ENCODE measurements around the gene LILRA5.
"Not testable (repeated sequence)": the region's sequence is repeated elsewhere in the genome, so short reads cannot be mapped to it uniquely, and the experiment has no call there.

LILRA5 gene

DNA sequence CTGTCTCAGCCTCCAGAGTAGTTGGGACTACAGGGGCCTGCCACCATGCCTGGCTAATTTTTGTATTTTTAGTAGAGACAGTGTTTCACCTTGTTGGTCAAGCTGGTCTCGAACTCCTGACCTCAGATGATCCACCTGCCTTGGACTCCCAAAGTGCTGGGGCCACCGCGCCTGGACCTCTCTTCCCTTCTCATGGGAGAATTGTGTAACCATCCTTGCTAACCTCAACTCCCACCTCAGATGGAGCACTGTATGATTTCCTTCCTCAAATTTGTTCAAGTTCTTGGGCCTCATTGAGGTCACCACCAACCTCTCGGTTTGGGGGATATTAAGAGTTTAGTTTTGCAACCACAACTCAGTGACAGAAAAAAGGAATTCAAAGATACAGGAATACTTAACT, 10.7 kb downstream of the LILRA5 start:
- DNase-seq (ENCODE audit: low read depth in 2 of 2), result no peak

DNA sequence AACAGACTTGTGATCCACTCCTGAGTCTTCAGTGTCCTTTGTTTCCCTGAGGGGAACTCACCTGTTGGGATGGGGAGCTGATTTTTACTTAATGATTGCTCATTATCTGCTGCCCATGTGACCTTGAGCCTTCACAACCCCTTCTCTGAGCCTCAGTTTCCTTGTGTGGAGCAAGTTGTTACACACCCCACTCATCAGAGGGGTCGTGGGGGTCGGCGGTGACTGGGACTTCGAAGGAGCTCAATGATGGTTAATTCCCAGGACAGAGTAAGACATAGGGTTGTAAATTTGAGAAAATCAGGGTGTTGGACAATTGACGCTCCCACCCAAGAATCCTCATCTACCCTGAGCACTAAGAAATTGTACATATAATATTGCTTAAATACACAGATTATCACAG, 13.5 kb downstream of the LILRA5 start:
- DNase-seq (ENCODE audit: low read depth in 2 of 2), result no peak

DNA sequence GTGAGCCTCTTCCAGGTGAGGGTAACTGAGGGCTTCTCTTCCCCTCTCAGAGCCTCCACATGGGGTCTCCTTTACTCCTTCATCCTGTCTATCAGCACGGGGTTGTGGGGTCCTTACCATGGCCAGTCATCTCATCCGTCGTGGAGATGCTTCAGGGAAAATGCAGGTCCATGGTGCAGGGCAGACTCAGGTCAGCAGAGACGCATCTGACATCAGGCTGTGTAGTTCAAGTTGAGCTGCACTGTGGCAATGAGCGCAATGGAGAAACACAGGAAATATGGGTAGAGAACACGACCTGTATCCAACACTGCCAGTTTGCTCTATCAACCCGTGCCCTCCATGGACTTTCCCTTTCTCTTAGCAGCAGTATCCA, 13.9 kb downstream of the LILRA5 start:
- DNase-seq (ENCODE audit: low read depth in 2 of 2), result no peak

GRCh38 chr19:54298357-54299125, 14.4 kb downstream of the LILRA5 start:
- no peak for DNase-seq (ENCODE audit: low read depth in 2 of 2)

- DNase-seq (ENCODE audit: low read depth in 2 of 2), result no peak
Measured at GRCh38 chr19:54297759-54298305, 15.1 kb downstream of the LILRA5 start.

GRCh38 chr19:54294539-54294938, 18.4 kb downstream of the LILRA5 start:
- DNase-seq (ENCODE audit: low read depth in 2 of 2), result no peak

DNA sequence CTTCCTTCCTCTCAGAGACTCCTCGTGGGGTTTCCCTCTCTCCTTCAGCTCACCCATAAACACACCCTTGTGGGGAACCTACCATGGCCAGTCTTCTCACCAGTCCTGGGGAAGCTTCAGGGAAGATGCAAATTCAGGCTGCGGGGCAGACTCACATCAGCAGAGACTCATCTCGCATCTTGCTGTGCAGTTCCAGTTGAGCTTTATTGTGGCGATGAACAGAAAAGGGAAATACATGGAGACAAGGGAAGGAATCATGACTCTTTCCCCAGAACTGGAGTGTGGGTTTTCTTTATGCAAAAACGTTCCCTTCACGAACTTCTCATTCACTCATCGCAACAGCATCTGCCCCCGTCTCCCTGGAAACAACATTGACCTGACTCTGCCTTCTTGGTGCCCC, 23.8 kb downstream of the LILRA5 start:
- DNase-seq (ENCODE audit: low read depth in 2 of 2), result not testable (repeated sequence)

GRCh38 chr19:54287456-54287855, 25.5 kb downstream of the LILRA5 start:
- DNase-seq (ENCODE audit: low read depth in 2 of 2), result no peak

DNA sequence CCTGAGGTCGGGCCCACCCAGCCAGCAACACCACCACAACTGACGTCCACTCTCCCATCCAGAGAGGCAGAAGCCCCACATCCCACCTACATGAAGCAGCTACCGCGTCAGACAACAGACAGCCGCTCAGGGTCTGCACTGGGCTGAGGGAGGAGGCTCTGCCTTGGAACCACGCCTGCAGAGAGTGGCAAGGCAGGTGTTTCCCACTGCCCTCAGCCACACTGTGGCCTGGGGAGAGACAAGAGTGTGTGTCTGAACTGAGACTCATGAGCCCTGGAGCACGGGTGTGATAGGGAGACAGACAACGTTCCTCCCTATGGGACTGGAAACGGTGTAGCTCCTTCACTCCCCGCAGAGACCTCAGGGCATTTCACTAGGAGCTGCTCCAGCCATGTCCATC, 26.7 kb downstream of the LILRA5 start:
- not testable (repeated sequence) for DNase-seq (ENCODE audit: low read depth in 2 of 2)

GRCh38 chr19:54285427-54286056, 27.4 kb downstream of the LILRA5 start:
- not testable (repeated sequence) for DNase-seq (ENCODE audit: low read depth in 2 of 2)

DNA sequence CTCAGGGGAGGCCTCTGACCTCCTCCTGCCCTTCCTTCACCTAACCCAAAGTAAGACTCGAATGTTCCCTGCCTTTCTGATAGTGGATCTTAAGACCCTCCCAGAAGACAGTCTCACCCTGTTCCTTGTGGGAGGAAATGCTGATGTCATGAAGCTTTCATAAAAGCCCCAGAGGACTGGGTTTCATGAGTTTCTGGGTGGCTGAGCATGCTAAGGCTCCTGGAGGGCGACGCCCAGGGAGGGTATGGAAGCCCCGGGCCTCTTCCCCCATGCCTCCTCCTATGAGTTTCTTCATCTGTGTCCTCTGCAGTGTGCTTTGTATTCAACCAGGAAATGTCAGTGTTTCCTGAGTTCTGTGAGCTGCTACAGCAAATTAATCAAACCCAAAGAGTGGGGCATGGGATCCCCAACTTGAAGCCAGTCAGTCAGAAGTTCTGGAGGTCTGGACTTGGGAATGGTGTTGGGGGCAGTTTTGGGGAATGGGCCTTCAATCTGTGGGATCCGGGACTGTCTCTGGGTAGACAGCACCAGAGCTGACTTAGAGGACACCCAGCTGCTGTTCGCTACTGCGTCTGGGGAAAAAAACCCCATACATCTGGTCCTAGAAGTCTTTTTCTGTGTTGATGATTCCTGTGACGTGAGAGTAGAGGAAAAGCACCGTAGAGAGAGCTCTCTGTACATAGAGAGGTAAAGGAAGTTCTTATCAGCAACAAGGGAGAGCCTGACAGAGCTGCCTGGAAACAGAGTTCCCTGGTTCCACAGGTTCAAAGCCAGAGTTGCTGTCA, 30.1 kb downstream of the LILRA5 start:
- DNase-seq (ENCODE audit: low read depth in 2 of 2), result no peak

DNA sequence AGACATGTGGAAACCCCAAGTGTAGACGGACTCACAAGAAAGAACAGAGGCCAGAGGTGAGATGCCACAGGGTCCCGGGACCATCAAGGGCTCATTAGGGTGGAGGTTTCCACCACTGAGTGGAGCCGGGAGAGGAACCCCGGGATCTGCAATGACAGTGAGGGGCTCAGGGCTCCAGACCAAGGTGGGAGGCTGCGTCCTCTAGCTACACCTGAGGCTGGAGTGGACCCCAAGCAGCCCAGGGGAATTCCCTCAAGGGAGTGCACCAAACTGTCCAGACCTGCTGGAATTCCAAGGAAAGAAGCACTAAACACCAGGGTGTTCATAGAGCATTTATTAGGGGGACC, 31.3 kb downstream of the LILRA5 start:
- DNase-seq (ENCODE audit: low read depth in 2 of 2), result not testable (repeated sequence)

DNA sequence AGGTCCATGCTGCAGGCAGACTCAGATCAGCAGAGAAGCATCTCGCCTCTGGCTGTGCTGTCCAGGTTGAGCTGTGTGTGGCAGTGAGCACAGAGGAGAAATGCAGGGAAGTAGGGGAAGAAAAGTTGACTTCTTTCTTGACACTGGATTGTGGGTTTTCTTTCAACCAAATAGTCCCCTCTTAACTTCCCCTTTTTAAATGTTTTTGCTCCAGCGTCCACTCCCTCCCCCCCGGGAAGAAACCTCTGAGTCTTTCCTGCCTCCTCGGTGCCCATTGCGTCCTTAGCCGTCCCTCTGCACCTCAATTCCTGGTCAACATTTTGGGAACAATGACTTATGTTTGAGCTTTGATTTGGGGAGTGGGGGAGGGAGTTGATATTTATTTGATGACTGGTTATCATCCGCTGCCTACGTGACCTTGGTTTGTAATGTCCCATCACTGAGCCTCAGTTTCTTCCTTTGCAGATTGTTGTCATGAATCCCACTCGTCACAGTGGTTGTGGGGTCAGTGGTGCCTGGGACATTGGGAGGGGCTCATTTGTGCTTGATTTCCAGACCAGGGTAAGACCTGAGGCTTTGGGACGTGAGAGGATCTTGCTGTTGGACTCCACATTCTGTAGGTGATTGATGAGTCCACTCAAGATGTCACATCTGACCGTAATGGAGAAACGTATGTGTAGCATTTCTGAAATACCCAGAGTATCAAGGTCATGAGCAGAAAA, 31.8 kb downstream of the LILRA5 start, which contains the start of gene LILRB2:
Gene LILRB2 (minus strand): TSS at position 104 of the 722 bp plus-strand sequence. CDS start 614 bp downstream, outside the sequence.
- DNase-seq (ENCODE audit: low read depth in 2 of 2), result no peak

GRCh38 chr19:54280441-54280840, 32.5 kb downstream of the LILRA5 start:
- DNase-seq (ENCODE audit: low read depth in 2 of 2), result not testable (repeated sequence)

DNA sequence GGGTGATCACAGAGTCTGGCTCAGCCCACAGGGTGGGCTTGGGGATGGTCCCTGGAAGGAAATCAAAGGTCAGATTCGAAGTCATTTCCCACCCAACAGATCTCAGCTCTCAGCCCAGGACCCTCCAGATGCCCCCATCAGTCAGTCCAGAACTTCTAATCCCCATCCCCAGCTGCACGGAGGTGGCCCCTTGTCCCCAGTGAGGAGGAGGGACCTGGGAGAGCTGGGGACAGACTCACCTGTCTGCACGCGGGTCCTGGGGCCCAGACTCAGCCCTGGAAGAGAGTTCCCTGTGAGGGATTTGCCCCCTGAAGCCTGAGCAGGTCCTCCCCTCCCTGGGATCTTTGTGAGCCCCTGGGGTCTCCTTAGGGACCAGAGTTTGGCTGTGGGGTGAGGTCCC, 32.9 kb downstream of the LILRA5 start:
- not testable (repeated sequence) for DNase-seq (ENCODE audit: low read depth in 2 of 2)

- DNase-seq (ENCODE audit: low read depth in 2 of 2), result no peak
Measured at GRCh38 chr19:54279406-54279962, 33.5 kb downstream of the LILRA5 start.

- not testable (repeated sequence) for DNase-seq (ENCODE audit: low read depth in 2 of 2)
Measured at GRCh38 chr19:54278571-54279195, 34.3 kb downstream of the LILRA5 start.

- DNase-seq (ENCODE audit: low read depth in 2 of 2), result not testable (repeated sequence)
Measured at GRCh38 chr19:54278056-54278455, 34.9 kb downstream of the LILRA5 start.

- not testable (repeated sequence) for DNase-seq (ENCODE audit: low read depth in 2 of 2)
Measured at GRCh38 chr19:54277111-54277615, 35.8 kb downstream of the LILRA5 start.

DNA sequence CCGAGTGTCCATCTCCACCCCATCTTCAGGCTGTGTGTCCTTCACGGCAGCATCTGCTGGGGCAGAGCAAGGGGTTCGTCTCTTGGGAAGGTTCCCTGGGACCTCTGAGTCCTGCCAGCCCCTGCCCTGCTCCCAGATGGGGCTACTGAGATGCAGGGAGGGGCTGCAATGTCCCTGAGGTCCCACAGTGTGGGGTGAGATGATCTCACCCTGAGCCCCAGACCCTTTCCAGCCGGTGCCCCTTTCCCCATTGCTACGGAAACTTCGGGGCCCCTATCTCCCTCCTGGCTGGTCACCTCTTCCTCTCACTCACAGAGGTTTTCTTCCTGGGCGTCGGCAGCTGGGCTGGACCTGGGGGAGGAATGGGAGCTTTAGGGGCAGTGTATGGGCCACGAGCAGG, 37.0 kb downstream of the LILRA5 start:
- no peak for DNase-seq (ENCODE audit: low read depth in 2 of 2)

GRCh38 chr19:54274516-54274915, 38.5 kb downstream of the LILRA5 start:
- not testable (repeated sequence) for DNase-seq (ENCODE audit: low read depth in 2 of 2)

All from stimulated activated CD8-positive, alpha-beta memory T cell treated with anti-CD3 and anti-CD28 coated beads, Interleukin-2, amount 100 ng/mL, for 48 hours (primary cell).